Measurements from ENCODE around the gene FANCI. TPM values are rescaled to one million over a fixed set of nuclear protein-coding genes. Genes with fewer than 3 reads are reported as not detected.

Gene FANCI
- total RNA-seq, 1 donor from 2014 or later: 66.8 TPM

DNA sequence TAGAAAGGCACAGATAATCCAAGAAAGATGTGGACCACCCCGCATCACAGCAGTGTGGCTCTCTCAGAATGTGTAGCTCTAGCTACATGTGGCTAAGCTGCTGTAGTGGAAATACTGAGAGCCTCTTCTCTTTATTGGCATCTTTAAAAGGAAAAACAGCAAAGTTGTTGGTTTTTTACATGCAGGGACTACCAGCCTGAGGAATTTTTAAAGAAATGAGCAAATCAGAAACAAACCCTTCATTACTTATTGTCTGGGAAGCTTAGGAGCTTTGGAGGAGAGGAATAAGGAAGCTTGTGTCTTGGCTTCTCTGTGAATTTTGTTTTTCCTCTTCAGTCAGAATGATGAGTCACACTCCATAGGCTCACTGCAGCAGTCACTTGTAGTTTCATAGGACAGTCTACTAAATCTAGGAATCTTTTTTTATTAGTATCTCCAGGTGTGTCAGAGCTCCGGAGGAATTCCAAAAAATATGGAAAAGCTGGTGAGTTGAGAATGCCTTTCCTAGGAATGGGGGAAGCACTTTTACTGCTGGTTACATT lies 63.3 kb downstream of the FANCI start:
- TF ChIP-seq, protein P1, sequence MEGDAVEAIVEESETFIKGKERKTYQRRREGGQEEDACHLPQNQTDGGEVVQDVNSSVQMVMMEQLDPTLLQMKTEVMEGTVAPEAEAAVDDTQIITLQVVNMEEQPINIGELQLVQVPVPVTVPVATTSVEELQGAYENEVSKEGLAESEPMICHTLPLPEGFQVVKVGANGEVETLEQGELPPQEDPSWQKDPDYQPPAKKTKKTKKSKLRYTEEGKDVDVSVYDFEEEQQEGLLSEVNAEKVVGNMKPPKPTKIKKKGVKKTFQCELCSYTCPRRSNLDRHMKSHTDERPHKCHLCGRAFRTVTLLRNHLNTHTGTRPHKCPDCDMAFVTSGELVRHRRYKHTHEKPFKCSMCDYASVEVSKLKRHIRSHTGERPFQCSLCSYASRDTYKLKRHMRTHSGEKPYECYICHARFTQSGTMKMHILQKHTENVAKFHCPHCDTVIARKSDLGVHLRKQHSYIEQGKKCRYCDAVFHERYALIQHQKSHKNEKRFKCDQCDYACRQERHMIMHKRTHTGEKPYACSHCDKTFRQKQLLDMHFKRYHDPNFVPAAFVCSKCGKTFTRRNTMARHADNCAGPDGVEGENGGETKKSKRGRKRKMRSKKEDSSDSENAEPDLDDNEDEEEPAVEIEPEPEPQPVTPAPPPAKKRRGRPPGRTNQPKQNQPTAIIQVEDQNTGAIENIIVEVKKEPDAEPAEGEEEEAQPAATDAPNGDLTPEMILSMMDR (conservative IDR thresholded peaks at IDR 0.05): no peak
- DNase-seq (ENCODE audit: extremely low spot score, unreplicated experiment): no peak
- H3K4me1 Mint-ChIP-seq (ENCODE audit: unreplicated experiment): no peaks in the 10 kb centered on the region
- H3K36me3 Mint-ChIP-seq: peaks cover 29% of the 10 kb centered on the region
- no peak overlapping the region for H3K27ac Mint-ChIP-seq
- H3K27me3 Mint-ChIP-seq: no peaks in the 10 kb centered on the region
- H3K4me3 Mint-ChIP-seq: no peak overlapping the region
- no peaks in the 10 kb centered on the region for H3K9me3 Mint-ChIP-seq

DNA sequence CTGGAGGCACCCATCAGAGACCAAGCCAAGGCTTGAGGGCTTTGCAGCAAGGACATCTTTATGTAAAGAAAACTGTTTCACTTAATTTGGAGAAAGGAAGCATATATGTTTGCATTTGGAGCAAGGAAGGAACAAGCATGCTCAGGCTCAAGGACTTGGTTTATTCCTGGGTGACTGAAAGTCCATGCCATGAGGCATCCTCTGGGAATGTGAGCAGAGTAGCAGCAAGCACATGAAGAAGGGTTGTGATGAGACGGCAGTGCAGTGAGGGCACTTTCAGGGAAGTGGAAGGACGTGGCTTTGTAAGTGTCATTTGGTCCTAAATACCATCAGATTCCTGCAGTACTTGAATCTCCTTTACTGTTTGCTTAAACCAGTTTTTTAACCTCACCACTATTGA lies 64.0 kb downstream of the FANCI start:
- no peak overlapping the region for H3K27ac Mint-ChIP-seq
- peaks cover 29% of the 10 kb centered on the region for H3K36me3 Mint-ChIP-seq
- no peak for DNase-seq (ENCODE audit: extremely low spot score, unreplicated experiment)
- TF ChIP-seq, protein P1 (conservative IDR thresholded peaks at IDR 0.05): no peak
- no peaks in the 10 kb centered on the region for H3K4me1 Mint-ChIP-seq (ENCODE audit: unreplicated experiment)
- no peaks in the 10 kb centered on the region for H3K27me3 Mint-ChIP-seq
- no peak overlapping the region for H3K4me3 Mint-ChIP-seq
- no peaks in the 10 kb centered on the region for H3K9me3 Mint-ChIP-seq

DNA sequence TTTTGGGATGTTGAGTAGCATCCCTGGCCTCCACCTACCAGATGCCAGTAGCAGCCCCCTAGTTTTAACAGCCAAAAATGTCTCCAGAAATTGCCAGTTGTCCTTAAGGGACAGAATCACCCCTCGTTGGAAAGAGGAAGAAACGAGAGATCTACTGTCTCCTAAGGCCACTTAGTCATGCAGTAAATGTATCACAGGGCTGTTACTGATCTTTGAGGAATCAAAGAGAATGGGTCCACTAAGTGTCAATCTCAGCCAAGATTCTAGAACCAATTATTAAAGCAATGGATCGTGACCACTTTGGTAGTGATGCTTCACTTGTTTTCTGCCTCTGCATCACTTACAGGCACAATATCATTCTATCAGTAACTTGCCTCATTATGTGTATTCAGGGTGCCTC lies 64.5 kb downstream of the FANCI start:
- Mint-ChIP-seq H3K27me3 (no peaks in the 10 kb centered on the region), H3K9me3 (no peaks in the 10 kb centered on the region), H3K36me3 (peaks cover 29% of the 10 kb centered on the region), H3K4me1 (ENCODE audit: unreplicated experiment) (no peaks in the 10 kb centered on the region), H3K27ac (no peak overlapping the region), H3K4me3 (no peak overlapping the region)
- TF ChIP-seq, protein P1 (conservative IDR thresholded peaks at IDR 0.05): no peak
- DNase-seq (ENCODE audit: extremely low spot score, unreplicated experiment): no peak

DNA sequence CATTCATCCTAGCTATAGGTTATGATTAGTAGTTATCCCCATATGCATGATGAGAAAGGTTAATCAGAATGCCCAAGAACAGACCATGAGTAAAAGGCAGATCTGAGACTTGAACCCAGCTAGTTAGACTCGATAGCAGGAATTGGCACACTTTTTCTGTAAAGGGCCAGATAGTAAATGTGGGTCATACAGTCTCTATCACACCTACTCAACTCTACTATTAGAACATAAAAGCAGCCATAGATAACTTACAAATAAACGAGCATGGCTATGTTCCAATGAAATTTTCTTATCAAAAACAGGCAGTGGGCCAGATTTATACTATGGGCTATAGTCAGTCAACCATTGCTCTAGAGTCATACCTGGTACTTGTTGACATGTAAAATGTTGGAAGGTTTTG lies 66.2 kb downstream of the FANCI start:
- Mint-ChIP-seq H3K4me3 (no peak overlapping the region), H3K4me1 (ENCODE audit: unreplicated experiment) (no peaks in the 10 kb centered on the region), H3K27ac (no peak overlapping the region), H3K36me3 (peaks cover 23% of the 10 kb centered on the region), H3K27me3 (no peaks in the 10 kb centered on the region), H3K9me3 (no peaks in the 10 kb centered on the region)
- TF ChIP-seq, protein P1 (conservative IDR thresholded peaks at IDR 0.05): no peak
- no peak for DNase-seq (ENCODE audit: extremely low spot score, unreplicated experiment)

DNA sequence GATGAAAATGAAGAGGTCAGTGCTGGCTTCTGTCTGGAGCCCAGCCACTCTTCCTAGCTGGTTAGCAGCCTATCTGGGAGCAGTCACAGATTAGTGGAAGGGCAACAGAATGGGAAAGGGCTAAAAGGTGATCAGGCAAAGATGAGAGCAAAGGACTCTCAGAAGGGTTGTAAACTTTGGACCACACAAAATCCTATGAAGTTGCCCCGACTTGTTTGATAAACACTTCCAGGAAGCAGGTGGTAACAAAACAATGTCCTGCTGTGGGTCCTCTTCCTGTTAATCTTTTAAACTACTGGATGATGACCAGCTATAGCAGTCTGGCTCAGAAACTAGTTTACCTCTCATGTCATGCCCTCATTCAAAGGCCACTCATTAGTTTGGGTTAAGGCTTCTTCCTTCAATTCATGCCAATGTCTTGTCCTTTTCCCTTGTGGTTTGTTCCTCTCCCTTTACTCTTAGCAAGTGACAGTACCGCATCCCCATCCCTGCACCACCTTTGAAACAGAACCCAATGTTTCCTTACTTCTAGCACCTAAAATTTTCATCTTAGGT lies 71.7 kb downstream of the FANCI start:
- H3K9me3 Mint-ChIP-seq: no peaks in the 10 kb centered on the region
- H3K4me3 Mint-ChIP-seq: no peak overlapping the region
- H3K27ac Mint-ChIP-seq: no peak overlapping the region
- no peaks in the 10 kb centered on the region for H3K4me1 Mint-ChIP-seq (ENCODE audit: unreplicated experiment)
- TF ChIP-seq, protein P1 (conservative IDR thresholded peaks at IDR 0.05): no peak
- H3K27me3 Mint-ChIP-seq: no peaks in the 10 kb centered on the region
- peaks cover 22% of the 10 kb centered on the region for H3K36me3 Mint-ChIP-seq
- DNase-seq (ENCODE audit: extremely low spot score, unreplicated experiment): no peak
